K562 (cell line): Measurements from ENCODE around the gene ZSWIM4. TPM values are rescaled to one million over a fixed set of nuclear protein-coding genes. Genes with fewer than 3 reads are reported as not detected.

Experiments used
- ATAC-seq: fragments of 200-7000 bp; cut with Tn5 transposase; 3 replicates; pipeline ENCODE4 v1.9.1; 2020; ENCODE audit warnings: moderate library complexity
- BruUV-seq: library from RNA; stranded (reverse); fragments of 400-500 nt; replicated peaks from 2 replicates; lab custom pipeline; 2021; lab: Mats Ljungman, UMichigan
- CTCF ChIA-PET: fragments of 300-600 bp; formaldehyde crosslinking; extraction: SDS; loops from one replicate; lab custom pipeline; 2021; ENCODE audit warnings: low intra/inter-chr PET ratio; lab: Yijun Ruan, JAX
- POLR2A ChIA-PET: fragments of 300-600, 350-650 bp; sonication (Branson Sonifier 250); formaldehyde crosslinking; extraction: SDS; loops from one replicate; lab custom pipeline; 2021; ENCODE audit warnings: antibody characterized with exemption, inconsistent platforms; lab: Yijun Ruan, JAX
- DNase-seq, 4 experiments: peaks; one replicate each; pipeline versions ENCODE4 v3.0.0 to v3.0.0-alpha.2; 2011 to 2018; ENCODE audit warnings: low spot score in 3 of 4, mixed read lengths in 3 of 4; ENCODE audit errors: extremely low read depth in 1 of 4
- FAIRE-seq: peaks from 2 replicates; lab custom pipeline; 2011; peaks lifted over from hg19 to GRCh38; lab: Jason Lieb, UNC
- H2AFZ ChIP-seq: 2 replicates; pipeline ENCODE4 v1.6.0; 2011; ENCODE audit warnings: low read depth, low read length, control low read depth, inconsistent platforms
- H3K27ac ChIP-seq: fragments of 200-600 bp; 3 replicates; pipeline ENCODE4 v1.8.0; 2011; ENCODE audit warnings: low read depth, mild to moderate bottlenecking, control low read depth, inconsistent platforms, low read length, moderate library complexity, mixed read lengths; ENCODE audit errors: extremely low read depth
- H3K27me3 ChIP-seq, 2 experiments: fragments of 300-600 bp in 1 of 2; 2 replicates in 1 of 2; 3 replicates in 1 of 2; pipeline versions ENCODE4 v1.6.0 to v1.8.0; 2011; ENCODE audit warnings: inconsistent platforms in 2 of 2, low read length in 2 of 2, mild to moderate bottlenecking in 1 of 2, mixed read lengths in 1 of 2, moderate library complexity in 1 of 2; ENCODE audit not compliant: control insufficient read depth in 2 of 2, insufficient read depth in 2 of 2
- H3K36me3 ChIP-seq: fragments of 300-600 bp; 3 replicates; pipeline ENCODE4 v1.8.0; 2011; ENCODE audit warnings: mild to moderate bottlenecking, low read length, inconsistent platforms; ENCODE audit not compliant: control insufficient read depth, insufficient read depth
- H3K4me1 ChIP-seq, 2 experiments: fragments of 200-600 bp in 1 of 2; replicated peaks in 1 of 2; 2 replicates in 1 of 2; 3 replicates in 1 of 2; pipeline versions ENCODE4 v1.5.1 to v1.8.0; 2011; ENCODE audit warnings: inconsistent platforms in 2 of 2, low read length in 2 of 2, mild to moderate bottlenecking in 1 of 2, mixed read lengths in 1 of 2, moderate library complexity in 1 of 2; ENCODE audit not compliant: control insufficient read depth in 2 of 2, insufficient read depth in 2 of 2
- H3K4me2 ChIP-seq: 2 replicates; pipeline ENCODE4 v1.6.1; 2011; ENCODE audit warnings: low read length, control low read depth, inconsistent platforms, mixed read lengths; ENCODE audit not compliant: insufficient read depth
- H3K4me3 ChIP-seq: fragments of 200-600 bp; sonication (generic), shearing (Covaris generic); 2 replicates; pipeline ENCODE4 v1.5.1; 2016; ENCODE audit warnings: control low read depth, inconsistent platforms
- H3K79me2 ChIP-seq: fragments of 200-600 bp; 3 replicates; pipeline ENCODE4 v1.8.0; 2011; ENCODE audit warnings: low read length, inconsistent platforms; ENCODE audit not compliant: control insufficient read depth, insufficient read depth
- H3K9ac ChIP-seq, 2 experiments: 2 replicates each; pipeline versions ENCODE4 v1.6.0 to v1.6.1; 2011; ENCODE audit warnings: low read depth in 2 of 2, low read length in 2 of 2, control low read depth in 1 of 2, inconsistent platforms in 1 of 2, mild to moderate bottlenecking in 1 of 2, mixed read lengths in 1 of 2; ENCODE audit not compliant: insufficient read depth in 1 of 2
- H3K9me1 ChIP-seq: one replicate; pipeline ENCODE4 v1.6.0; 2011; ENCODE audit warnings: inconsistent platforms, mild to moderate bottlenecking, low read length, moderate library complexity; ENCODE audit not compliant: control insufficient read depth, insufficient read depth
- H3K9me3 ChIP-seq: replicated peaks from 2 replicates; pipeline ENCODE4 v1.5.1; 2011; ENCODE audit warnings: low read depth, low read length, inconsistent platforms; ENCODE audit not compliant: control insufficient read depth, insufficient read depth
- H4K20me1 ChIP-seq: replicated peaks from 2 replicates; pipeline ENCODE4 v1.6.1; 2011; ENCODE audit warnings: low read length, inconsistent platforms, mixed read lengths; ENCODE audit not compliant: control insufficient read depth, insufficient read depth
- DIDO1 ChIP-seq: fragments of 450-650 bp; IDR thresholded peaks from 2 replicates; pipeline ENCODE4 v1.6.1; 2016; ENCODE audit warnings: low read depth, missing biosample characterization, missing genetic modification characterization
- ERF ChIP-seq: fragments of 450-650 bp; formaldehyde crosslinking; IDR thresholded peaks from 2 replicates; pipeline ENCODE4 v1.4.0; 2020; ENCODE audit warnings: mild to moderate bottlenecking, mixed read lengths
- POLR2G ChIP-seq: fragments of 200-400 bp; formaldehyde crosslinking; IDR thresholded peaks from 2 replicates; pipeline ENCODE4 v1.6.1; 2017; ENCODE audit warnings: low read depth, mild to moderate bottlenecking, antibody characterized with exemption, low read length, moderate library complexity
- RBFOX2 ChIP-seq: fragments of 200-400 bp; formaldehyde crosslinking; IDR thresholded peaks from 2 replicates; pipeline ENCODE4 v1.6.1; 2017; ENCODE audit warnings: low read depth, mild to moderate bottlenecking, low read length, moderate library complexity
- TCF15 ChIP-seq: fragments of 250-450 bp; sonication (Bioruptor Pico); IDR thresholded peaks from 2 replicates; pipeline ENCODE4 v1.8.0; 2022; ENCODE audit warnings: moderate library complexity, mild to moderate bottlenecking, inconsistent platforms
- USF1 ChIP-seq: sonication (generic); formaldehyde crosslinking; IDR thresholded peaks from 2 replicates; pipeline ENCODE4 v1.9.0; 2022; ENCODE audit warnings: mild to moderate bottlenecking, missing genetic modification reagents
- ZBTB33 ChIP-seq: sonication (generic); formaldehyde crosslinking; IDR thresholded peaks from 2 replicates; pipeline ENCODE4 v1.8.1; 2023; ENCODE audit warnings: mild to moderate bottlenecking, missing genetic modification reagents
- WGBS: fragments of 100-300 bp; shearing (Covaris generic); methylation state at CpG from one replicate; pipeline ENCODE4 v1.1.6; 2016; ENCODE audit warnings: low coverage, mixed read lengths; ENCODE audit not compliant: insufficient coverage; ENCODE audit errors: missing lambda C conversion rate; 5-methylcytosine and 5-hydroxymethylcytosine counted together
- in situ Hi-C: fragments of 300-500 bp; cut with MboI; formaldehyde crosslinking; loops from 4 replicates; pipeline ENCODE4 v1.15.0; 2018; ENCODE audit warnings: inconsistent platforms, mixed read lengths
- intact Hi-C: fragments of 100-400 bp; cut with micrococcal nuclease; formaldehyde crosslinking; loops from 2 replicates; pipeline ENCODE4 v1.14.2; 2022
- polyA plus RNA-seq, 8 experiments: library from polyadenylated mRNA; depleted of rRNA in 4 of 8; stranded (reverse) in 5 of 8; unstranded in 3 of 8; fragments of >200 nt; fragmentation: Nextera tagmentation in 2 of 8; fragmentation: Illumina TruSeq in 1 of 8; extraction: Ambion mirVana in 2 of 8; extraction: Trizol in 1 of 8; gene quantifications; 2 replicates each; pipeline versions ENCODE4 v1.2.1 to v1.2.3, GENCODE V29; 2011 to 2014; ENCODE audit warnings: inconsistent platforms in 1 of 8, missing spikeins in 1 of 8
- total RNA-seq, 7 experiments: library from RNA; depleted of rRNA in 6 of 7; stranded (reverse); fragments of >200 nt in 6 of 7; fragmentation: Illumina TruSeq in 2 of 7; extraction: Trizol in 2 of 7; gene quantifications; 2 replicates each; pipeline versions ENCODE4 v1.2.1 to v1.2.3, GENCODE V29; 2011 to 2021; ENCODE audit warnings: low replicate concordance in 1 of 7

The ZSWIM4 gene
- total and polyA plus RNA-seq, 9 of the 15 experiments (the other 6 are each of a cell fraction or from before 2014, with no cell fraction given), result 0.25 to 3.7 (median 0.79) TPM; not detected in 2

DNA sequence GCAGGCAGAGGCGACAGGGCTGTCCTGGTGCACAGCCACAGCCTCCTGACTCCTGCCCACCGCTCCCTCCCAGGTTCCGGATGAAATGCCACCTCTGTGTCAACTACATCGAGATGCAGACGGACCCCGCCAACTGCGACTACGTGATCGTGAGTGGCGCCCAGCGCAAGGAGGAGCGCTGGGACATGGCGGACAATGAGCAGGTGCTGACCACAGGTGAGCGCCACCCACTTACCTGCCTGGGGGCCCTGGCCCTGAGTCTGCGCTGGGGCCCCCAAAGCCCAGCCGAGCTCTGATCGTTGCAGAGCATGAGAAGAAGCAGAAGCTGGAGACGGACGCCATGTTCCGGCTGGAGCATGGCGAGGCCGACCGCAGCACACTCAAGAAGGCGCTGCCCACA is 36.4 kb upstream of the ZSWIM4 start:
- CTCF ChIA-PET, result no interaction called here
- in situ Hi-C loops, result no loop called here
- H3K27ac ChIP-seq, result no peak overlapping the region
- TF ChIP-seq ERF (CRISPR knock-in tag), result no peak
- TF ChIP-seq USF1 (CRISPR knock-in tag), result 0 out of 2 replicates have a peak, but pooled peaks have one; percentile 23
- TF ChIP-seq ZBTB33 (CRISPR knock-in tag), result peak; percentile 21; the same call in 1 of the 2 replicates
- peak; percentile 45; the same call in 1 of the 2 replicates for TF ChIP-seq POLR2G
- peak; percentile 55 for TF ChIP-seq RBFOX2
- TF ChIP-seq DIDO1 (tag), result no peak
- no peak for TF ChIP-seq TCF15 (CRISPR knock-in tag)
- TF ChIP-seq, all 486 proteins: peak for 4
- ATAC-seq (no peak), DNase-seq (no peak), FAIRE-seq (no peak)
- POLR2A ChIA-PET, result no interaction called here
- Histone ChIP-seq H4K20me1 (no peaks in the 10 kb centered on the region), H2AFZ (no peak overlapping the region), H3K4me2 (no peak overlapping the region), H3K4me1 (peaks cover 0 to 23% of the 10 kb centered on the region in 2 experiments; a peak in 2 of 5 replicates), H3K9ac (no peak overlapping the region; a peak in 1 of 4 replicates), H3K79me2 (peaks cover 7% of the 10 kb centered on the region), H3K9me3 (no peaks in the 10 kb centered on the region), H3K9me1 (no peaks in the 10 kb centered on the region), H3K36me3 (peaks cover 75% of the 10 kb centered on the region), H3K27me3 (no peaks in the 10 kb centered on the region), H3K4me3 (no peak overlapping the region)
- no TSS peak for BruUV-seq
- intact Hi-C loops, result no loop called here
- 96% methylated on average over 23 of the region's 24 CpGs for WGBS
